Measurements from ENCODE around the gene IRS2.
A peak's percentile ranks its signal among the peaks of the same experiment; 100 is the strongest.
"Not testable (repeated sequence)": the region's sequence is repeated elsewhere in the genome, so short reads cannot be mapped to it uniquely, and the experiment has no call there.

The IRS2 gene, protein sequence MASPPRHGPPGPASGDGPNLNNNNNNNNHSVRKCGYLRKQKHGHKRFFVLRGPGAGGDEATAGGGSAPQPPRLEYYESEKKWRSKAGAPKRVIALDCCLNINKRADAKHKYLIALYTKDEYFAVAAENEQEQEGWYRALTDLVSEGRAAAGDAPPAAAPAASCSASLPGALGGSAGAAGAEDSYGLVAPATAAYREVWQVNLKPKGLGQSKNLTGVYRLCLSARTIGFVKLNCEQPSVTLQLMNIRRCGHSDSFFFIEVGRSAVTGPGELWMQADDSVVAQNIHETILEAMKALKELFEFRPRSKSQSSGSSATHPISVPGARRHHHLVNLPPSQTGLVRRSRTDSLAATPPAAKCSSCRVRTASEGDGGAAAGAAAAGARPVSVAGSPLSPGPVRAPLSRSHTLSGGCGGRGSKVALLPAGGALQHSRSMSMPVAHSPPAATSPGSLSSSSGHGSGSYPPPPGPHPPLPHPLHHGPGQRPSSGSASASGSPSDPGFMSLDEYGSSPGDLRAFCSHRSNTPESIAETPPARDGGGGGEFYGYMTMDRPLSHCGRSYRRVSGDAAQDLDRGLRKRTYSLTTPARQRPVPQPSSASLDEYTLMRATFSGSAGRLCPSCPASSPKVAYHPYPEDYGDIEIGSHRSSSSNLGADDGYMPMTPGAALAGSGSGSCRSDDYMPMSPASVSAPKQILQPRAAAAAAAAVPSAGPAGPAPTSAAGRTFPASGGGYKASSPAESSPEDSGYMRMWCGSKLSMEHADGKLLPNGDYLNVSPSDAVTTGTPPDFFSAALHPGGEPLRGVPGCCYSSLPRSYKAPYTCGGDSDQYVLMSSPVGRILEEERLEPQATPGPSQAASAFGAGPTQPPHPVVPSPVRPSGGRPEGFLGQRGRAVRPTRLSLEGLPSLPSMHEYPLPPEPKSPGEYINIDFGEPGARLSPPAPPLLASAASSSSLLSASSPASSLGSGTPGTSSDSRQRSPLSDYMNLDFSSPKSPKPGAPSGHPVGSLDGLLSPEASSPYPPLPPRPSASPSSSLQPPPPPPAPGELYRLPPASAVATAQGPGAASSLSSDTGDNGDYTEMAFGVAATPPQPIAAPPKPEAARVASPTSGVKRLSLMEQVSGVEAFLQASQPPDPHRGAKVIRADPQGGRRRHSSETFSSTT (N-terminal part only)

DNA sequence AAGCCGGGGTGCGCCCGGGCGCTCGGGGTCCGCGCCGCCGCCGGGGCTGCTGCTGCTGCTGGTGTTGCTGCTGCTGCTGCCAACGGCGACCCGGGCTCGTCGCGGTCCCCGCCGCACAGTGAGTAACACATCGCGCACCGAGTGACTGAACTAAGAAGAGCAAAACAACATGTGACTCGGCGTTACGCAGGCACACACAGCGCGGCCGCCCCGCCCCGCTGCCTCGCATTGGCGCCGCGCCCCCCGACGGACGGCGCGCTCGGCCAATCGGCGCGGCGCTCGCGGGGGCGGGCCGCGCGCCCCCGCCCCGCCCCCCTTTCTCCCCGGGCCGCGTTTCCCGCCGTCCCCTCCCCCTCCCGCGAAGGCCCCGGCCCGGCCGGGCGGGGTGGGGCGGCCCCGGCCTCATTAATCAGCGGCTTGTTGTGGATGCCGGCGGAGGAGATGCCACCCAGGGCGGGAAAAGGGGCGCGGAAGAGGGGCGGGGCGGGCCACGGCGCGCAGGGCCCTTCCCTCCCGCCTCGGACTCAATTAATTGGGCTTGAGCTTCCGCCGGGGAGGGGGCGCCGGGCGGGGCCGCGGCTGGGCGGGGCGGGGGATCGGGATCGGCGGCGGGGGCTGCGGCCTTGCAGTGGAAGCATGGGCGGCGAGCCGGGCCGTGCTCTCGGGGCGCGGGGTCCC lies at the start of gene IRS2:
Gene IRS2 (minus strand): TSS at position 127 of the 678 bp plus-strand sequence. CDS start 530 bp downstream, outside the sequence.
- DNase-seq: peak; percentile 90 to 95

DNA sequence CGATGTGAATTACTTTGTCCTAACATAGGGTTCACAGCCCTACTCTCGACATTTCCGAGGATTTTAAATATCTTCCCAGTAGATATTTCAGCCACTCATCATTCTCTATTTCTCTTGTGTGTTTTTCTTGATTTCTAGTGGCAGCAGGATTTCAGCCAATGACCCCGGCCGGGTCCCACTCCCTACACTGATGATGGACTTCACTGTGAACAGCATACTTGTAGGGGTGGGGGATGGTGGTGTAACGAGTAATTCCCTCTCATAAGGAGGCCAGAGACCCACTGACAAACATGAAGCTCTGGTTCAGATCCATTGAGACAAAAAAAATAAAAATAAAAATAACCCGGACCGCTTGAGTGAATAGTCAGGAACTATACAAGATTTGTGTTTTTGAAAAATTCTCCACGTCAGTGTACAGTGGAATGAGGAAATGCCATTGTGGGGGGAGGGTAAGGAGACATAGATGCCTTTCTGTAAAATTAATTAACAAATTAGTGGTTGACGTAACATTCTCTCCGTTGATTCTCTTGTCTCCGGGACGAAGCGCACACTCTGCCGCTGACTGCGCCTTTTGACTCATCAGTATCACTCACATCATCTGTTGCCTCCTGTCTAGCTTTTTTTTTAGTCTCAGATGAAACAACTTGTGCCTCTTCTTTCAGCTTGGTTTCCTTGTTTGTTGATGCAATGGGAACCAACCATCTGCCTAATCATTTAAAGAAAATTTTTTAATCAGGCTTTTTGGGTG lies 48.8 kb upstream of the IRS2 start:
- DNase-seq: no peak

DNA sequence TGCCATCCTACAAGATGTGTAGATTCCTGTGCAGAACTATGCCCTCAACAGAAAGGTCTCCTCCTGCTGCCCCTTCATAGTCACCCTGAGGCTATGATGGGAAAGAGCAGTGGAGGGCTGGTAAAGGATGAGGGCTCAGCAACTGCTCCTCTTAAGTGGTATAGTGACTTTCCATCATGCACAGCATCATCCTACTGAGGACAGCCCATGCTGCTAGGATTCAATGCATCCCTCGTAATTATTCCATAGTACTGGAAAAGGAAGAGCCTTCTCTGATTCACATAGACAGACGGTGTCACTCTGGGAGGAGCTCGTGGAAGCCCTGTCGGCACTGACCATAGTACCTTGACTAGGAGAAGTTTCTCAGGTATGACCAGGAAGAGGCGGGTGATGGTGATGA lies 47.6 kb upstream of the IRS2 start:
- no peak for DNase-seq

DNA sequence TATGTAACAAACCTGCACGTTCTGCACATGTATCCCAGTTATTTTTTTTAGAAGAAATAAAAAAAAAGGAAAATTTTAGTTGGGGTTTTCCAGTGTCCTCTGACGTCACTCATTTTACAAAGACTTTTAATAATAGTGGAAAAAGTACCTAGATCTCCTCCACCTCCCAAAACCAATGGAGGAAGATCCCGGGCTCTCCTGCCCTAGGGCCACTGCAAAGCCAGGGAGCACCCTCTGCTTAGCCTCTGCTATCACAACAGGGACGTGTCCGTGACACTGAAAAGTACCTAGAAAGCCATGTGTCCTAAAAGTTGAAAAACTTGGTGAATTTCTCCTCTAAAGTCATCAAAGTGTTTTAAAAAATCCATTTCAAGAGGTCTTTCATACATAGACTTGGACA lies 46.7 kb upstream of the IRS2 start:
- DNase-seq: no peak

DNA sequence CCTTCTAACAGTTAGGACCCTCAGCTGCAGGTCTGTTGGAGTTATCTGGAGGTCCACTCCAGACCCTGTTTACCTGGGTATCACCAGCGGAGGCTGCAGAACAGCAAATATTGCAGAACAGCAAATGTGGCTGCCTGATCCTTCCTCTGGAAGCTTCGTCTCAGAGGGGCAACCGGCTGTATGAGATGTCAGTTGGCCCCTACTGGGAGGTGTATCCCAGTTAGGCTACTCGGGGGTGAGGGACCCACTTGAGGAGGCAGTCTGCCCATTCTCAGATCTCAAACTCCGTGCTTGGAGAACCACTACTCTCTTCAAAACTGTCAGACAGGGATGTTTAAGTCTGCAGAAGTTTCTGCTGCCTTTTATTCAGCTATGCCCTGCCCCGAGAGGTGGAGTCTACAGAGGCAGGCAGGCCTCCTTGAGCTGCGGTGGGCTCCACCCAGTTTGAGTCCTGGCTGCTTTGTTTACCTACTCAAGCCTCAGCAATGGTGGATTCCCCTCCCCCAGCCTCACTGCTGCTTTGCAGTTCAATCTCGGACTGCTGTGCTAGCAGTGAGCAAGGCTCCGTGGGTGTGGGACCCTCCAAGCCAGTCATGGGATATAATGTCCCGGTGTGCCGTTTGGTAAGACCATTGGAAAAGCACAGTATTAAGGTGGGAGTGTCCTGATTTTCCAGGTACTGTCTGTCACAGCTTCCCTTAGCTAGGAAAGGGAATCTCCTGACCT lies 42.4 kb upstream of the IRS2 start:
- DNase-seq: not testable (repeated sequence)

DNA sequence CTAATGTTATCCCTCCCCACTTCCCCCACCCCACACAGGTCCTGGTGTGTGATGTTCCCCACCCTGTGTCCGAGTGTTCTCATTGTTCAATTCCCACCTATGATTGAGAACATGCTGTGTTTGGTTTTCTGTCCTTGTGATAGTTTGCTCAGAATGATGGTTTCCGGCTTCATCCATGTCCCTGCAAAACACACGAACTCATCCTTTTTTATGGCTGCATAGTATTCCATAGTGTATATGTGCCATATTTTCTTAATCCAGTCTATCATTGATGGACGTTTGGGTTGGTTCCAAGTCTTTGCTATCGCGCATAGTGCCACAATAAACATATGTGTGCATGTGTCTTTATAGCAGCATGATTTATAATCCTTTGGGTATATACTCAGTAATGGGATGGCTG lies 36.8 kb upstream of the IRS2 start:
- not testable (repeated sequence) for DNase-seq

DNA sequence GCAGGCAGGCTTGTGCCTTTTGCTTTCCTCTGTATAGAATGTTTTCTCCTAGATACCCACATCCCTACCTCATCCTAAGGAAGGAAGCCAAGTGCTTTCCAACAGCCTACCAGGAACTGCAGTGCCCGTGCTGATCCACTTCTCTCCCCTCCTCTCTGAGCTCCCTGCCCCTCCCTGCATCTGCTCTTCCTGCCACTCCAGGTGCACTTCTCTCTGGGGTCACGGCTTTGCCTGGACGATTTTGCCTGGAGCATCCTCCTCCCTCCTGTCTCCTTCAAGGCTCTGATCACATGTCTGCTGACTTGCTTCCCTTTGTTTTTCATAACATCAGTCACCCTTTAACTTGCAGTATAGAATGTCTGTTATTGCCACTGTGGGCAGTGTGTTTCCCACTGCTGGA lies 34.7 kb upstream of the IRS2 start:
- DNase-seq: no peak

DNA sequence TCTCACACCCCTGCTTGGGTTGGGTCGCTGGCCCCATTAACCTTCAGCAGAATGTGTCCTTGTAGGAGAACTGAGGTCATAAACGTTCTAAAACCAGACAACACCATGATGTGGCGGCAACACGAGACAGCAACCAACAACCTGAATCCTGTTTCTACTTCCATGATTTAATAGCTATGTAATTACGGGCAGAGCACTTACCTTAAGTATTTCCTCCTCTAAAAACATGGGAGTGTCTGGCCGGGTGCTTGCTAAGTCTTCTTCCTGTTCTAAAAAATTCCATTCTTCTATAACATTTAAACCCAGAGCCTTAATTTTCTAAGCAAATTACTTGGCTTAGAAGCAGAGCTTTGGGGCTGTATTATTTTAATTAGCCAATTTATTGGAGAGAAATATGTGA lies 33.5 kb upstream of the IRS2 start:
- no peak for DNase-seq

DNA sequence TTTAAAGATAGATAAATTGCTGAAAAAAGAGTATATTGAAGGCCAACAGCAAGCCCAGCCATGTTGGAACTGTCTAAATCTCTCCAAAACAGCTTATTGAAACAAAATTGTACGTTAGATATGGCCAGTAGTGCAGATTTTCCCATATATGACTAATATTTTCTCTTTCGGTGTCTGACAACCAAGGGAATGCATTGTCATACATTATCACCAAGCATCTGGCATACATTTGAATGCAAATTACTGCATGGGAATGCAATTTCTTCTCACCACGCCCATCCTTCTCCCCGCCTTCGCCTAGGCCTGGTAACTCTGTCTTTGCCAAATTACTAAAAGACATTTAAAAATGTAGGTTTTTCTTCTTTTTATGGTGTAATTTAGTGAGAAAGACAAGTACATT lies 32.5 kb upstream of the IRS2 start:
- DNase-seq: no peak

DNA sequence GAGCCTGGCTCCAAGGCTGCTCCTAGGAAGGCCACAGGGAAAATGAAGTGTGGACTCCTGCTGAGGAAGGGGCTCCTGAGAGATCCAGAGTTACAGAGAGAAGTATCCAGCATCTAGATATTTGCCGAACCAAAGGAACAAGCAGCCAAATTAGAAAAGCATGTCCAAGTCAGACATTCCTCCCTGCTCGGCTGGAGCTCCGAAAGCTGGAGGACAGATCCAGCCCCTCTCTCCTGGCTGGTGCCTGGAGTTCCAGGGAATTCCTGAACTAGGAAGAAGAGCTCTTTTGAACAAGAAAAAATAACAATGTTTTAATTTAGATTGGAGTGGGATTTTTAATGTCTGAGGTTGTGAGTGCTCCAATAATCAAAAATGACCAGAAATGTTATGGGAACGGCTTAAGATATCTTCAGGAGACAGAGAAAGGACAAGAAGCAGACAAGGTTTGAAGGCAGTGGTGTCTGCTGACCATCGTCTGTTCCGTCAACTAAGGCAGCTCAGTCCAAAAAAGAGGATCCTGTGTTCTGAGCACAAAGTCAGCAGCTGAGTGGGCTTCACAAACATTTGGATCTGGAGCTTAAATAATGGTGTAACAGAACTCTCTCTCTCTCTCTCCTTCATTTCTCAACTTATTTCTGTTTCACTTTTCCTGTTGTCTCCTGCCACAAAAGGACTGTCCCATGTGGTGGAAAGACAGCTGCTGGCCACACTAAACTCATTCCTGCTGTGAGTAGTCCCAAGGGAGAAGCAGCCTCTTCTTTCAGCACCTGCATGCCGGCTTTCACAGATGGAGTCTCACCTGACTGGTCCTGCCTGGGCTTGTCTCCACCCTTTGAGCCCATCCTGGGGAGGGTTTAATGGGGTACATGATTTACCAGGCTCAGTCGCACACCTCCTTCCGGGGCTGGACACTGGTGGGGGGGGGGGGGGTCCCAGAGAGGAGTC lies 31.5 kb upstream of the IRS2 start:
- no peak for DNase-seq

DNA sequence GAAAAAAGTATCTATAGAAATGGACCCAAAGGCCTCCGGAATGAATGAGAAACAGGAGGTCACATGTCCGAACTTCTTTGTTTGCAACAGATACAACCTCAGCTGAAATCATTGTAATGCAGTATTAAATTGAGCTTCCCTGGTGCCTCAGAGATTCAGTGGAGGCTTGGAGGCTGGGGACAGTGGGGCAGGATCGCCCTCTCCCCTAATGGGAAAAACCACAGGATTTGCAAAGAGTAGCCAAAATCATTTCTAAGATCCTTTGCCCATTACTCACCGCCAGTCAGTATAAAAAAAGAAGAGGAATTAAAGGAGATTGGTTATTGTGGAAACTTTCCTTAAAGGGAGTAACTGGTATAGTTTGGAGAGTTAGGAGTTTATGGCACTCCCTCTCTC lies 30.4 kb upstream of the IRS2 start:
- DNase-seq: no peak

DNA sequence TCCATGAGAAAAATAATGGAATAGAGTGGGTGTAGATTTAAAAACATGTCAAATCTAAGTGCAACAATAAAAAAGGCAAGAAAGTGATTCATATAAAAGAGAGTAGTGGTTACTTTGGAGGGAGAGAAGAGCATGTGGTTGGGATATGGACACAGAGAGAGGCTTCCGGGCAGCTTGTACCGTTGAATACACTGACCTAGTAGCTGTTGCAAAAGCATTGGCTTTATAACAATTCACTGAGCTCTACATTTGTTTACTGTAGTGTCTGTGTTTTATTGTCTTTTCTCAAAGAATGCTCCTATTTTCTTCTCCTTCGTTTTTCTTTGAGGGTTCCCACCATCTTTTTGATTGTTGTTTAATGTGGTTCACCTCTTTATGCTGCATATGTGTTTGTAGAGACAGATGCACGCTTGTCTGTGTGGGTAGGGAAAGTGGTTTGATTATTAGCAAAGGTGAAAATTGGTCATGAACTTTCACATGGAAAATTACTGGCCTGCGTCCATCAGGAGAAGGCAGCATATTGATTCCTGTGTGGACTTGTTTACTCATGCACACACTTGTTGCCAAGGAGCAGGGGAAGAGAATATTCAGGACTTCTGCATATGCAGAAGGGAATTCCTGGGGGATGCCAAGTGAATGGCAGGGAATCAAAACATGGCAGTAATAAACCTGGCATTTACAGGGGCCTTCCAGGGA lies 29.9 kb upstream of the IRS2 start:
- no peak for DNase-seq

DNA sequence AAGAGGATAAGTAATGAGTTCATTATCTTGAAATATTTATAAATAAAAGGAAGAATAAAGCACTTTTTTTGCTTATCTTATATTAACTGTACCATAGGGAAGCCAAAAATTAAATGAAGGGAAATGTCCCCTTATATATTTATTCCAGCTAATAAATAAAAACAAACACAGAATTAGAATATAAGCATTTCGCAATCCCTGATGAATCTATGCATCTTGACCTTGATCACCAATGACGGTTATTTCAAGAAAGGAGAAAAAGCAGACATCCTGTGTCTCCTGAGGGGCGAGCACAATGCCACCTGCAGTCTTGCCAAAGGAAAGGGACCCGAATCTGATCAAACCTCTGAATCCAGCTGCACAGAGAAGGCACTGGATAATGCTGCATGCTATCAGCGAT lies 29.3 kb upstream of the IRS2 start:
- DNase-seq: no peak

DNA sequence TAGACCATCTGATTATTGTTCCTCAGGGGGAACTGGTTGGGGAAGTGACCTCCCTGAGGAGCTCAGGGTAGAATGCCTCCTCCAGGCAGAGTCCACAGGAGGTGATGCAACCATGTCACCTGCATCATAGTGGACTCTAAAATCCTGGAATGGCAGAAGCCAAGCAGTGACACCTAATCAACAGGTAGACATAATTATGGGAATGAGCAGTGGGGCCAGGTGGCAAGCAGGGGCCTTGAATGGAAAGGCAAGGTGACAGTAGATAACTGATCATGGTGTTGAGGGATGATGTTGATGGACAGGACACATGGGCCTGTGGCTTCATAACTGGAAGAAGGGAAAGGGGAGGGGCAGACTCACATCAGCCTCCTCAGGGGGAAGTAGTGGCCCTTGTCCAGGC lies 27.3 kb upstream of the IRS2 start:
- DNase-seq: no peak

DNA sequence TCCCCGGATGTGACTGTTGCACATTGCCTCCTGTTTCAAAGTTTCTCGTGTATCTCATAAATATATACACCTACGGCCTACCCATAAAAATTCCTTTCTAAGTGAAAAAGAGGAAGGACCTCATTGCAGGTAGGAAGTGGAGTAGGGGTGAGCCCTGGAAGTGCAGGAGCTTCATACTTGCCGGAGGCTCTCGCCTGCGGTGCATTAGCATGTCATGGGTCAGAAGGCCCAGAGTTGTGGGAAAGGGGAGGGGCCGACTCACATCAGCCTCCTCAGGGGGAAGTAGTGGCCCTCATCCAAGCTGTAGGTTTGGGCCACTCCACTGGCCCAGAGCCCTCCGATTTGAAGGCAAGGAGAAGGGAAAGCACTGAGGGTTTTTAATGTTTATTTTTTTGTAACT lies 26.0 kb upstream of the IRS2 start:
- DNase-seq: no peak

DNA sequence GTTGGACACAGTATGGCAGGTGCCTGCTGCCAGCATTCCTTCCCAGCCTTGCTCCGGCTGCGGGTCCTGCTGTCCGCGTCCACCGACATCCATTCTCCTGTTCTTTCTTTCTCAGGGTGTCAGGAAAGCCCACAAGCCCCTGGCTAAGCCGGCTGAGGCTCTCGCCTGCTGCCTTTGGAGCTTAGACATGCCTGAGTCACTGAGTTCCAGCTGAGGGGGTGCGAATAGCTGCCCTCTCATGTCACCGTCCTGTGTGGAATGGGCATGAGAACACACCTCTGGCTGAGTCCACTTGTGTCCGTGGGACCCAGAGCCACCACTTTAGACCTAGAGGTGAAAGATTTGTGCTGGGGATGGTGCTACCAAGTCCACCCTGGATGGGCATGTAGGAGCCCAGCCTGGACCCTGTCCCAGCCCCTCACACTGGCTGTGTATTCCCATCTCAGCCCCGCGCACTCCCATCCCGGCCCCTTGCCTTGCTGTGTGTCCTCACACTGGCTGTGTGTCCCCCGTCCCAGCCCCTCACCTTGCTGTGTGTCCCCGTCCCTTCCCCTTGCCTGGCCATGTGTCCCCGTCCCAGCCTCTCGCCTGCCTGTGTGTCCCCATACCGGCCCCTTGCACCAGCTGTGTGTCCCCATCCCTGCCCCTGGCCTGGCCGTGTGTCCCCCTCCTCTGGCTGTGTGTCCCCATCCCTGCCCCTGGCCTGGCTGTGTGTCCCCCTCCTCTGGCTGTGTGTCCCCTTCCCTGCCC lies 24.6 kb upstream of the IRS2 start:
- no peak for DNase-seq

DNA sequence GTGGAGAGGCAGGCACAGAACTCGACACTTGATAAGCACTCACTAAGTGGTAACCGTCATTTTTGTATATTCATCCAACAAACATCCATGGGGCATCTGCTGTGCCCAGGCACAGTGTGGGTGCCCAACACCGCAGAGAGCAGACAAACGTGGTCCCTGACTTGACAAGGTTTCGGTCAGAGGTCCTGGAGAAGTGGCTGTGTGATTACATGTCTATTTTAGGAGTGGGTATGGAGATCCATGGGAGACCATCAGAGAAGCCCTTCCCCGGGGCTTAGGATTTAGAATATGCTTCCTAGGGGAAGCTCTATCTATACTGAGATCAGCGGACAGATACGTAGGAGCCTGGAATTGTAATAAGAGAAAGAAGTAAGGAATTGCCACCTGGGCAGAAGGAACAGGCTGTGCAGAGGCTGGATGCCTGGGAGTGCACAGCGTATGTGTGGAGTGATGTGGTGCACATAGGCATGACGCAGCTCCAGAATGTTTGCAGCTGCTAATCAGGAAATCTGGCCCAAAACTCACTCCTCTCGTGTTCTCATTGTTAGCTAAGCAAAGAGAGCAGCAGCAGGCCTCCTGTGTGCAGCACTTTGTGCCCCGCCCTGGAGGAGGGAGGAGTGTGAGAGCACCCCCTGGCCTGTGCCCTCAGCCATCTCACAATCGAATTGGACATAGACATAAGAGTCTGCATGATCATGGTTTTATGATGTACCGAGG lies 23.0 kb upstream of the IRS2 start:
- no peak for DNase-seq

DNA sequence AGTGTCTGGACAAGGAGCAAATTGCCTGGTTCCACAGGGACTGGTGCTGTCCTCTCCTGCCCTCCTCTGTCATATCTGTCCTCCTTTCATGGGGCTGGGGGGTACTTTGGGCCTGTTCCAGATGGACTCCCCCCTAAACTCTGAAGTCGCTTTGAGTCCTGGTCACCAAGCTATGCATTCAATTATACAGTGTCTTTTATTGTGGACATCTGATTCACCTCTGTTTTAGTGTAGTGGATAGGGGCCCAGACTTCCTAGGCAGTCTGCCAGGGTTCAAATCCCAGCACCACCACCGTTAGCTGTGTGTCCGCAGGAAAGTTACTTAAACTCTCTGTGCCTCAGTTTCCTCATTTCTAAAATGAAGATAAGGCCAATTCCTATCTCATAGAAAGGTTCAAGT lies 21.0 kb upstream of the IRS2 start:
- DNase-seq: no peak

Data from inflammatory macrophage treated with lipopolysaccharide for 1 hour (primary cell).